AG04450 (cell line): ENCODE results near the gene GRIA2. TPM values are rescaled to one million over a fixed set of nuclear protein-coding genes. Genes with fewer than 3 reads are reported as not detected.

ENCODE experiments used
- CTCF ChIA-PET: fragments of 300-600, 350-600 bp; formaldehyde crosslinking; extraction: SDS; loops from one replicate; lab custom pipeline; 2022; ENCODE audit warnings: antibody characterized with exemption, inconsistent platforms; lab: Charles Lee
- POLR2A ChIA-PET: fragments of 350-600 bp; formaldehyde crosslinking; extraction: SDS; loops from one replicate; lab custom pipeline; 2021; ENCODE audit warnings: antibody characterized with exemption, inconsistent platforms; lab: Yijun Ruan, JAX
- DNase-seq: peaks from one replicate; pipeline ENCODE4 v3.0.0-alpha.2; 2011; ENCODE audit warnings: low read depth, low spot score
- H3K27ac ChIP-seq: one replicate; pipeline ENCODE4 v1.5.1; 2012; ENCODE audit warnings: low read depth, low read length, control low read depth
- H3K27me3 ChIP-seq: one replicate; pipeline ENCODE4 v1.6.0; 2012; ENCODE audit warnings: low read length; ENCODE audit not compliant: control insufficient read depth, insufficient read depth
- H3K4me3 ChIP-seq: 2 replicates; pipeline ENCODE4 v1.5.1; 2011; ENCODE audit warnings: mild to moderate bottlenecking, low read depth, low read length, control low read depth
- H3K9me3 ChIP-seq: 2 replicates; pipeline ENCODE4 v1.5.1; 2012; ENCODE audit warnings: low read length; ENCODE audit not compliant: control insufficient read depth, insufficient read depth
- CTCF ChIP-seq: IDR thresholded peaks from 2 replicates; pipeline ENCODE4 v1.5.1; 2011; ENCODE audit warnings: low read depth, low read length, control low read depth, inconsistent platforms
- polyA plus RNA-seq: library from polyadenylated mRNA; depleted of rRNA; stranded (reverse); fragments of >200 nt; gene quantifications from 2 replicates; pipeline ENCODE4 v1.2.3, GENCODE V29; 2011

Gene GRIA2
- polyA plus RNA-seq, 1 experiment: not detected

- H3K4me3 ChIP-seq: no peak overlapping the region
- CTCF ChIA-PET: no interaction called here
Measured at GRCh38 chr4:157327666-157328065, 107.1 kb downstream of the GRIA2 start.

GRCh38 chr4:157357887-157358286, 137.4 kb downstream of the GRIA2 start:
- Histone ChIP-seq H3K27ac (no peak overlapping the region), H3K9me3 (no peaks in the 10 kb centered on the region), H3K27me3 (no peaks in the 10 kb centered on the region), H3K4me3 (no peak overlapping the region)
- no peak for DNase-seq
- POLR2A ChIA-PET: no interaction called here
- CTCF ChIA-PET: no interaction called here
- TF ChIP-seq CTCF: no peak

More at GRCh38 chr4:157327666-157328065, 107.1 kb downstream of the GRIA2 start:
- DNase-seq: no peak
- Histone ChIP-seq H3K27ac (no peak overlapping the region), H3K27me3 (no peaks in the 10 kb centered on the region), H3K9me3 (no peaks in the 10 kb centered on the region)
- POLR2A ChIA-PET: no interaction called here
- no peak for TF ChIP-seq CTCF

- ChIA-PET POLR2A (no interaction called here), CTCF (no interaction called here)
- no peak for TF ChIP-seq CTCF
- H3K9me3 ChIP-seq: no peaks in the 10 kb centered on the region
- no peak overlapping the region for H3K27ac ChIP-seq
- H3K4me3 ChIP-seq: no peak overlapping the region
- H3K27me3 ChIP-seq: no peaks in the 10 kb centered on the region
- no peak for DNase-seq
Measured at GRCh38 chr4:157358439-157358838, 137.9 kb downstream of the GRIA2 start.

- Histone ChIP-seq H3K27ac (no peak overlapping the region), H3K4me3 (no peak overlapping the region), H3K9me3 (no peaks in the 10 kb centered on the region), H3K27me3 (no peaks in the 10 kb centered on the region)
- CTCF ChIA-PET: no interaction called here
- TF ChIP-seq CTCF: no peak
- POLR2A ChIA-PET: no interaction called here
- no peak for DNase-seq
Measured at GRCh38 chr4:157358851-157359250, 138.3 kb downstream of the GRIA2 start.

- Histone ChIP-seq H3K9me3 (no peaks in the 10 kb centered on the region), H3K27me3 (no peaks in the 10 kb centered on the region), H3K4me3 (no peak overlapping the region), H3K27ac (no peak overlapping the region)
- DNase-seq: no peak
- CTCF ChIA-PET: no interaction called here
- no peak for TF ChIP-seq CTCF
- POLR2A ChIA-PET: no interaction called here
Measured at GRCh38 chr4:157363360-157363759, 142.8 kb downstream of the GRIA2 start.
